HepG2 (cell line): ENCODE data around the gene PIK3R4.

Source experiments
- RAD21 ChIP-seq: fragments of 450-650 bp; formaldehyde crosslinking; IDR thresholded peaks from 2 replicates; pipeline ENCODE4 v1.5.0; 2020; ENCODE audit warnings: mild to moderate bottlenecking
- RFXAP ChIP-seq: sonication (generic); formaldehyde crosslinking; IDR thresholded peaks from 2 replicates; pipeline ENCODE4 v1.4.0; 2020; ENCODE audit warnings: missing genetic modification reagents, borderline replicate concordance

DNA sequence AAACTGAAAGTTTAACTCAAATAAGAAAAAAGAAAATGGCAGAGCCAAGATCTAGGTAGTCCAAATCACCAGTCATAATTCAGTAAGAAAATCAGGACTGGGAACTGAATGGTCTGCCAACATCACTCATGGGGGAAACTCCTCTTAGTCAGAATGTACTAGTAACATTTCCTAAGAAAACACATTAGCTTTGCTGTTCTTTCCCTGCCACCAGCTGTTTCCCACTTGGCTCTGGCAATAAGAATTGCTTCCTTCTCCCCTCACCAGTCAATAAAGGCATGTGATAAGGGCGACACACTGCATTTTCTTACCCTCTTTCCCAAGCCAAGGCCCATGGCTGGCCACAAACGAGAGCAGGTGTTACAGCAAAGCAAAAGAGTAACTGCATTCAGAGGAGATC lies 46.1 kb downstream of the PIK3R4 start:
- TF ChIP-seq RFXAP (CRISPR knock-in tag) (no peak), RAD21 (CRISPR knock-in tag) (no peak)
